ENCODE results near the gene SLC28A1. TPM values are rescaled to one million over a fixed set of nuclear protein-coding genes. Genes with fewer than 3 reads are reported as not detected.
"Not testable (repeated sequence)": the region's sequence is repeated elsewhere in the genome, so short reads cannot be mapped to it uniquely, and the experiment has no call there.

Gene SLC28A1
- total RNA-seq, 4 donors from 2014 or later = 0.22 to 0.42 TPM; not detected in 2

DNA sequence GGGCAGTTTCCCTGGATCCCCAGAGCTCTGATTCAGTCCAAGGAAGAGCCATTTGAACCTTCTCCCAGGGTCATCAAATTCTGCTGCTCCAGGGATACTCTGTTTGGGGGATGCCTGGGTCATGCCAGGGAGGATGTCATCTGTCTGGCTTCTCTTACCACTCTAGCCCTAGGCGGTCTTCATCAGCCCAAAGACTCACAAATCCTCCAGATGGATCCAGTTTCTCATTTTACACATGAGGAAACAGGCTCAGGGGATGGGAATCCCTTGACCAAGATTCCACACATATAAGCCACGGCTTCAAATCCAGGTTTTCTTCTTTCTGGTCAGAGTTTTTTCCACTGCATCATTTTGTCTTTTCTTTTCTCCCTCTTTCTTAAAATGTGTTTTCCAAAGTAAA is 36.7 kb downstream of the SLC28A1 start:
- Histone ChIP-seq H3K9me3 (no peaks in the 10 kb centered on the region), H3K4me1 (peaks cover 0 to 11% (median 6%) of the 10 kb centered on the region in 4 donors)
- 84 to 85% methylated on average over 2 of the region's 2 CpGs for WGBS, 2 donors

DNA sequence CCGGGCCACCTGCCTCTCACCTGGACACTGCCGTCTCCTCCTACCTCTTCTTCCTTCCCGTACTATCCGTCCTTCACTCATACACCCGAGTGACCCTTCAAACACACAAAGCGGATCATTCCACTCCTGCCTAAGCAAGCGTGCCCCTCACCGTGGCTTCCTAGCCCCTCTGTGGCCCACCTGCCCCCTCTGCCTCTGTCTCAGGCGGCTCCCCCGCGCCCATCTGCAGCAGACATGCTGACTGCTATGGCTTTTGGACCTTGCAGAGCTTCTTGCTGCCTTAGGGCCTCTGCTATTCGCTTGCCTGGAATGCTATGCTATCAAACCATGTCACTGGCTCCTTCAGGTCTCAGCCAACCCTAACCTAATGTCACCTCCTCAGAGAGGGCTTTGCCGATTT is 38.1 kb downstream of the SLC28A1 start:
- Histone ChIP-seq H3K27ac (no peak overlapping the region), H3K9me3 (no peaks in the 10 kb centered on the region), H3K4me3 (no peak overlapping the region), H3K27me3 (no peaks in the 10 kb centered on the region), H3K36me3 (no peaks in the 10 kb centered on the region), H3K4me1 (peaks cover 0 to 14% (median 9%) of the 10 kb centered on the region in 4 donors)
- TF ChIP-seq POLR2A (IDR thresholded peaks at IDR 0.05) = no peak
- WGBS, 2 donors = 93 to 94% methylated on average over 13 of the region's 13 CpGs
- no peak for DNase-seq (ENCODE audit: low spot score in 2 of 2)

More for the DNA sequence above, 36.7 kb downstream of the SLC28A1 start:
- no peak overlapping the region for H3K4me3 ChIP-seq
- no peak for DNase-seq (ENCODE audit: low spot score in 2 of 2)
- H3K36me3 ChIP-seq = no peaks in the 10 kb centered on the region
- no peak overlapping the region for H3K27ac ChIP-seq
- TF ChIP-seq EP300 (IDR thresholded peaks at IDR 0.05) (no peak), POLR2A (IDR thresholded peaks at IDR 0.05) (no peak)
- TF ChIP-seq, protein P1, sequence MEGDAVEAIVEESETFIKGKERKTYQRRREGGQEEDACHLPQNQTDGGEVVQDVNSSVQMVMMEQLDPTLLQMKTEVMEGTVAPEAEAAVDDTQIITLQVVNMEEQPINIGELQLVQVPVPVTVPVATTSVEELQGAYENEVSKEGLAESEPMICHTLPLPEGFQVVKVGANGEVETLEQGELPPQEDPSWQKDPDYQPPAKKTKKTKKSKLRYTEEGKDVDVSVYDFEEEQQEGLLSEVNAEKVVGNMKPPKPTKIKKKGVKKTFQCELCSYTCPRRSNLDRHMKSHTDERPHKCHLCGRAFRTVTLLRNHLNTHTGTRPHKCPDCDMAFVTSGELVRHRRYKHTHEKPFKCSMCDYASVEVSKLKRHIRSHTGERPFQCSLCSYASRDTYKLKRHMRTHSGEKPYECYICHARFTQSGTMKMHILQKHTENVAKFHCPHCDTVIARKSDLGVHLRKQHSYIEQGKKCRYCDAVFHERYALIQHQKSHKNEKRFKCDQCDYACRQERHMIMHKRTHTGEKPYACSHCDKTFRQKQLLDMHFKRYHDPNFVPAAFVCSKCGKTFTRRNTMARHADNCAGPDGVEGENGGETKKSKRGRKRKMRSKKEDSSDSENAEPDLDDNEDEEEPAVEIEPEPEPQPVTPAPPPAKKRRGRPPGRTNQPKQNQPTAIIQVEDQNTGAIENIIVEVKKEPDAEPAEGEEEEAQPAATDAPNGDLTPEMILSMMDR (IDR thresholded peaks at IDR 0.05) = no peak
- H3K27me3 ChIP-seq = no peaks in the 10 kb centered on the region

DNA sequence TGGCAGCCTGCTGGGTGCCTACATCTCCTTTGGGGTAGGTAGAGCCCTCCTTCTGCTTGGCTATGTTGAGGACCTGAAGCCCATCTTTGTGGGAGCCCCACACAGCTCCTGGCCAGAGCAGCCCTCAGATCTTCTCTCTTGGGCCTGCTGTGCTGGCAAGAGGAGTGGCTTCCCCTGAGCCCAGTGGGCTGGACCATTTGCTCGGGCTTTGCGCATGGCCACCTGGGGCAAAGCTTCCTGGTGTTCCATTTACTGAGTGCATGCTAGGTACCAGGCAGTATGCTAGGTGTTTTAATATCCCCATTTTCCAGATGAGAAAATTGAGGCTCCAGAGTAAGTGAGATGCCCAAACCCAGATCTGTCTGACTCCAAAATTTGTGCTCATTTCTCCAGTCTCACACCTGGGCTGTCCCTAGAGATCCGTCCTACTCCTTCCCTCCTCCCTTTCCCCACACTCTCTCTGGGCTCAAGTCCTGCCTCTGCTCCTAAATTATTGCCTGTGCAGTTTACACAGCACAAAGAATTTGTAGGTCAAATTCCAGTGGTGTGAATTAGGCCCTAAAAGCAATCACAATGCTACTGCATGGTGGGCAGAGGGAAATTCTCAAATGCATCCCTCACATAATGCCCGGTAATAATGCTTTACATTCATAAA is 39.7 kb downstream of the SLC28A1 start:
- H3K27ac ChIP-seq = peak overlapping the region in 1 of 4 donors; percentile 37
- no peak overlapping the region for H3K4me3 ChIP-seq
- no peaks in the 10 kb centered on the region for H3K9me3 ChIP-seq
- H3K27me3 ChIP-seq = no peaks in the 10 kb centered on the region
- DNase-seq (ENCODE audit: low spot score in 2 of 2) = no peak
- peaks cover 0 to 23% (median 15%) of the 10 kb centered on the region in 4 donors for H3K4me1 ChIP-seq
- H3K36me3 ChIP-seq = no peaks in the 10 kb centered on the region
- whole genome bisulfite sequencing, 2 donors = 69 to 72% methylated on average over 4 of the region's 4 CpGs
- no peak for TF ChIP-seq EP300 (IDR thresholded peaks at IDR 0.05)
- TF ChIP-seq, protein P1 (IDR thresholded peaks at IDR 0.05) = no peak
- TF ChIP-seq POLR2A (IDR thresholded peaks at IDR 0.05) = no peak

DNA sequence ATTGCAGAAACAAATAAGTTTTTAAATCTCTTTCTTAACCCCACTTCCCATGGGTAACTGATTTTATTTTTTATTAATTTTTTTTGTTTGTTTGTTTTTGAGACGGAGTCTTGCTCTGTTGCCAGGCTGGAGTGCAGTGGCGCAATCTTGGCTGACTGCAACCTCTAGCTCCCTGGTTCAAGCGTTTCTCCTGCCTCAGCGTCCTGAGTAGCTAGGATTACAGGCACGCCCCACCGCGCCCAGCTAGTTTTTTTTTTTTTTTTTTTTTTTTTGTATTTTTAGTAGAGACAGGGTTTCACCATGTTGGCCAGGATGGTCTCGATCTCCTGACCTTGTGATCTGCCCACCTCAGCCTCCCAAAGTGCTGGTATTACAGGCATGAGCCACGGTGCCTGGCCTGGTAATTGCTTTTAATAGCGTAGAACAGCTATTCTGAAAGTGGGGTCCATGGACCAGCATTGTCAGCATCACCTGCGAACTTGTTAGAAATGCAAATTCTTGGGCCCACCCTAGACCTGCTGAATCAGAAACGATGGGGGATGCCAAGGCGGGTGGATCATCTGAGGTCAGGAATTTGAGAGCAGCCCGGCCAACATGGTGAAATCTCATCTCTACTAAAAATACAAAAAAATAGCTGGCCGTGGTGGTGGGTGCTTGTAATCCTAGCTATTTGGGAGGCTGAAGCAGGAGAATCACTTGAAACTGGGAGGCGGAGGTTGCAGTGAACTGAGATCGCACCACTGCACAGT is 40.5 kb downstream of the SLC28A1 start:
- peak overlapping the region in 1 of 4 donors; percentile 37 for H3K27ac ChIP-seq
- H3K9me3 ChIP-seq, H3K36me3 ChIP-seq, H3K27me3 ChIP-seq, H3K4me3 ChIP-seq: not testable (repeated sequence)
- WGBS, 2 donors = 64 to 72% methylated on average over 17 of the region's 17 CpGs
- peak in 1 of 2 donors; percentile 50 for TF ChIP-seq EP300 (IDR thresholded peaks at IDR 0.05)
- H3K4me1 ChIP-seq = peaks cover 0 to 23% (median 15%) of the 10 kb centered on the region in 4 donors
- DNase-seq (ENCODE audit: low spot score in 2 of 2) = peak in 1 of 2 donors; percentile 47

DNA sequence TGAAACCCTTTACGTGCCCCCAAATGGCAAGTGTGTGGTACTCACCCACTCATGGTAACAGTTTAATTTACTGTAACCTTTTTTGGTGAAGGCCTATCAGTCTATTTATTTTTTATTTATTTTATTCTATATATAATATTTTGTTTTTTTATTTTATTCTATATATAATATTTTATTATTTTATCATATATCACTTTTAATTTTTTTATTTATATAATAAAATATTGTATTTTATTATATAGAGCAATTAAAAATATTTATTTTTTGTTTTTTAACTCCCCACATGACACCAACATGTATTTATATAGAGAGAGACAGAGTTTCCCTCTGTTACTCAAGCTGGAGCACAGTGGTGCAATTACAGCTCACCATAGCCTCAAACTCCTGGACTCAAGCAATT is 41.4 kb downstream of the SLC28A1 start:
- H3K27me3 ChIP-seq = no peaks in the 10 kb centered on the region
- 98% methylated on average over 1 of the region's 1 CpG for WGBS, 2 donors
- DNase-seq (ENCODE audit: low spot score in 2 of 2) = no peak

More for the DNA sequence above, 41.4 kb downstream of the SLC28A1 start:
- TF ChIP-seq, protein P1 (IDR thresholded peaks at IDR 0.05) = no peak
- H3K36me3 ChIP-seq = no peaks in the 10 kb centered on the region
- no peak overlapping the region for H3K27ac ChIP-seq
- H3K4me1 ChIP-seq = peaks cover 0 to 23% (median 15%) of the 10 kb centered on the region in 4 donors
- H3K9me3 ChIP-seq = no peaks in the 10 kb centered on the region
- no peak overlapping the region for H3K4me3 ChIP-seq
